MM.1S (cell line): ENCODE results near the gene NR2E1.

Source experiments
- DNase-seq: peaks from one replicate; pipeline ENCODE4 v3.0.0-alpha.2; 2015
- H2AFZ ChIP-seq: fragments of 300-600 bp; sonication (generic); 2 replicates; pipeline ENCODE4 v1.6.0; 2016; ENCODE audit warnings: antibody characterized with exemption, low read length
- H3F3A ChIP-seq: fragments of 300-600 bp; sonication (generic); 2 replicates; pipeline ENCODE4 v1.6.1; 2016; ENCODE audit warnings: mild to moderate bottlenecking, antibody characterized with exemption, low read length, moderate library complexity, mixed read lengths; ENCODE audit not compliant: insufficient read depth
- H3K27ac ChIP-seq: fragments of 300-600 bp; sonication (generic); 2 replicates; pipeline ENCODE4 v1.5.1; 2016; ENCODE audit warnings: mild to moderate bottlenecking, low read length
- H3K27me3 ChIP-seq: fragments of 300-600 bp; sonication (generic); replicated peaks from 2 replicates; pipeline ENCODE4 v1.6.0; 2016; ENCODE audit warnings: low read length; ENCODE audit not compliant: insufficient read depth
- H3K36me3 ChIP-seq: fragments of 300-600 bp; sonication (generic); replicated peaks from 2 replicates; pipeline ENCODE4 v1.6.1; 2016; ENCODE audit warnings: mild to moderate bottlenecking, low read length, mixed read lengths; ENCODE audit not compliant: insufficient read depth
- H3K4me1 ChIP-seq: fragments of 300-600 bp; sonication (generic); 2 replicates; pipeline ENCODE4 v1.6.1; 2016; ENCODE audit warnings: low read length, mixed read lengths
- H3K4me2 ChIP-seq: fragments of 300-600 bp; sonication (generic); 2 replicates; pipeline ENCODE4 v1.6.0; 2016; ENCODE audit warnings: low read depth, low read length
- H3K4me3 ChIP-seq: fragments of 300-600 bp; sonication (generic); 2 replicates; pipeline ENCODE4 v1.5.1; 2016; ENCODE audit warnings: low read length, mixed read lengths
- H3K79me2 ChIP-seq: fragments of 300-600 bp; sonication (generic); 2 replicates; pipeline ENCODE4 v1.6.1; 2016; ENCODE audit warnings: mixed run types, low read length, mixed read lengths
- H3K9ac ChIP-seq: fragments of 300-600 bp; sonication (generic); 2 replicates; pipeline ENCODE4 v1.6.1; 2016; ENCODE audit warnings: low read length, mixed read lengths
- H3K9me2 ChIP-seq: fragments of 300-600 bp; sonication (generic); replicated peaks from 2 replicates; pipeline ENCODE4 v1.6.1; 2016; ENCODE audit warnings: mild to moderate bottlenecking, low read length, mixed read lengths; ENCODE audit not compliant: insufficient read depth
- H3K9me3 ChIP-seq: fragments of 300-600 bp; sonication (generic); replicated peaks from 2 replicates; pipeline ENCODE4 v1.6.1; 2016; ENCODE audit warnings: mild to moderate bottlenecking, low read length, mixed read lengths; ENCODE audit not compliant: insufficient read depth
- H4K20me1 ChIP-seq: fragments of 300-600 bp; sonication (generic); 2 replicates; pipeline ENCODE4 v1.6.1; 2016; ENCODE audit warnings: mild to moderate bottlenecking, low read length, moderate library complexity, mixed read lengths; ENCODE audit not compliant: insufficient read depth
- EZH2 ChIP-seq: fragments of 300-600 bp; sonication (generic); optimal IDR thresholded peaks from 2 replicates; pipeline ENCODE3; 2017; ENCODE audit warnings: low read depth, mild to moderate bottlenecking, antibody characterized with exemption, low read length, mixed read lengths
- EZH2phosphoT487 ChIP-seq: fragments of 300-600 bp; sonication (generic); IDR thresholded peaks from 2 replicates; pipeline ENCODE4 v1.6.1; 2018; ENCODE audit warnings: antibody characterized with exemption, low read length
- TF ChIP-seq, protein P1 (sequence below): fragments of 300-600 bp; sonication (generic); IDR thresholded peaks from 2 replicates; pipeline ENCODE4 v1.5.1; 2016; ENCODE audit warnings: antibody characterized with exemption, low read length, mixed read lengths

Gene NR2E1

DNA sequence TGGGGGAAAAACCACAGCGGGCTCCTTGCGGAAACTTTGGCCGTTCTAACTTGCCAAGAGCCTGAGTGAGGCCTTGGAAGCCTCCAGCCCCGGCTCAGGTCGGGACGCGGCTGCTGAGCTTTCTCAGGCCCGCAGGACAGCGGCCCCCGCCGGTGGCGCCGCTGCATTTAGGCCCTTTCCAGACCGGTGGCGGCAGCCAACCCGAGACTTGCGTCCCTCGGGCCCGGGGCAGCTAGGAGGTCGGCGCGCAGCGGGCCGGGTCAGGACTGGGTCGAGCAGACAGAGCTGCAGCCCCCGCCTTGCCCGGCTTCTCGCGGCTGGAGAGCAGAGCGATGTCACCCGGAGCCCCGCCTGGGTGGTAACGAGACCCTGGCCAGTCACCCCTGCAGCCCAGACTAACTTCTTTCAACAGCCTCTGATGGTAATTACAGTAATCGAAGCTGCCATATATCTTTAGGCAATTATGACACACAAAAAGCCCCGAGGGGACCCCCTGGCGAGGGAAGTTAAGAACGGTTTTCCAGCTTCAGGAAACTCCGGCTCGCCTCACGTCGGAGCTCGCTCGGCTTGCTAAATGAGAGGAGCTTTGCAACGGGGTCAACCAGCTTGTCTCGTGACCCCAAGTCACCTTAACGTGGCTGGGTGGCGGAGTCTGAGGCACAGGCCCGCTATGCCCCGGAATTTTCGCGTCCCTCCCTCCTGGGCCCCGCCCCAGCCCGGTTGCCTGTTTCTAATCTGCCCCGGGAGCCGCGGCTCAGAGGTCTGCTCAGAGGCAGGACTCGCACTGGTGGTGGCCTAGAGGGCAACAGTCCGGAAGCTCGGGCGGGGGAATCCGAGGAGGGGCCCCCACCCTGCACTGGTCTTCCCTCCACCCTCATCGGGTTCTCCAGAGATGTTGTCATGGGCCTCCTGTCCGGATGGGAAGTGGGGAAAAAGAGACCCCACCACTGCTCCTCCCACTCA, 3.0 kb downstream of the NR2E1 start:
- Histone ChIP-seq H3K4me3 (peak overlapping the region; percentile 63), H2AFZ (peak overlapping the region; percentile 90), H3K9ac (peak overlapping the region; percentile 35; the same call in 1 of the 2 replicates), H4K20me1 (no peaks in the 10 kb centered on the region), H3K79me2 (no peaks in the 10 kb centered on the region), H3F3A (no peaks in the 10 kb centered on the region), H3K27ac (no peak overlapping the region), H3K4me2 (peak overlapping the region; percentile 85), H3K36me3 (no peaks in the 10 kb centered on the region), H3K27me3 (peaks cover 8% of the 10 kb centered on the region; the same call in 1 of the 2 replicates), H3K9me2 (no peaks in the 10 kb centered on the region), H3K9me3 (no peaks in the 10 kb centered on the region), H3K4me1 (no peaks in the 10 kb centered on the region)
- no peak for TF ChIP-seq EZH2
- TF ChIP-seq, protein P1, sequence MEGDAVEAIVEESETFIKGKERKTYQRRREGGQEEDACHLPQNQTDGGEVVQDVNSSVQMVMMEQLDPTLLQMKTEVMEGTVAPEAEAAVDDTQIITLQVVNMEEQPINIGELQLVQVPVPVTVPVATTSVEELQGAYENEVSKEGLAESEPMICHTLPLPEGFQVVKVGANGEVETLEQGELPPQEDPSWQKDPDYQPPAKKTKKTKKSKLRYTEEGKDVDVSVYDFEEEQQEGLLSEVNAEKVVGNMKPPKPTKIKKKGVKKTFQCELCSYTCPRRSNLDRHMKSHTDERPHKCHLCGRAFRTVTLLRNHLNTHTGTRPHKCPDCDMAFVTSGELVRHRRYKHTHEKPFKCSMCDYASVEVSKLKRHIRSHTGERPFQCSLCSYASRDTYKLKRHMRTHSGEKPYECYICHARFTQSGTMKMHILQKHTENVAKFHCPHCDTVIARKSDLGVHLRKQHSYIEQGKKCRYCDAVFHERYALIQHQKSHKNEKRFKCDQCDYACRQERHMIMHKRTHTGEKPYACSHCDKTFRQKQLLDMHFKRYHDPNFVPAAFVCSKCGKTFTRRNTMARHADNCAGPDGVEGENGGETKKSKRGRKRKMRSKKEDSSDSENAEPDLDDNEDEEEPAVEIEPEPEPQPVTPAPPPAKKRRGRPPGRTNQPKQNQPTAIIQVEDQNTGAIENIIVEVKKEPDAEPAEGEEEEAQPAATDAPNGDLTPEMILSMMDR: peak; percentile 32
- TF ChIP-seq EZH2phosphoT487: no peak
- peak; percentile 26 for DNase-seq

DNA sequence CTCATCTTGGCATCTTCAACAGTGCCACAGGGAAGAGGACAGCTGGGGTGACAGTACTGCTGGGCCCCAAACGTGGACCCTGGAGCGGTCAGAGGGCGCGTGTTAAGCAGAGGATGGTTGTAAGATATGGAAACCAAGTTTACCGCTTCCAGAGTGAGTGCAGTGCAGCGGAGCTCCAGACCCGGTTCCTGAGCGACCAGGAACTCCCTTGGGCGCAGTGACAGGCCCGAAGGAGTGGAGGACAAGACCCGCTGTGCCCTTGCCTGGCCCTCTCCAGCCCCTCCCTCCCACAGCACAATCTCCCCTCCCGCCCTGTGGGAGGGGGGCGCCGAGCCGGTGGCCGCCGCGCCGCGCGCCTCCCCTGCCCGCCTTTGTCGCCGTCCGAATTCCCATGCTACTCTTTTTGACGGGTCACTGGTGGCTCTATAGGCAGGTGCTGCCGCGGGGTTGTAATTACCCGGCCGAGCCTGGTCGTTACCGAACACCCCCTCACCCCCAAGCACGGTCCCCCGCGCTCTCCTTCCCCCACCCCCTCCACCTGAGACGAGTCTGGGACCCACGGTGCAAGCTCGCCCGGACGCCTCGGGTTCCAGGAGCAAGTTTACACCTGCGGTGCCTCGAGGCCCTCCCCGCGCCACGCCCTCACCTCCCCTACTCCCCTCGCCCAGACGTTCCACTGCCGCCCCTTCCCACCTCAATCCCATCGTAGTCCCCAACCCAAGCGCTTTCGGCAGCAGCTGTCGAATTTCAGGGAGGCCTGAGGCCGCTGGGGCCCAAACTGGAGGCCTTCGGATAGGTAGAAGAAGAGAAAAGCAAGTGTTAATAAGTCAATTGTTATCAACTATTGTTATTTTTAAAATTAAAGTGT, 3.9 kb downstream of the NR2E1 start:
- no peaks in the 10 kb centered on the region for H3K9me2 ChIP-seq
- H3K27me3 ChIP-seq: peaks cover 8% of the 10 kb centered on the region; the same call in 1 of the 2 replicates
- H3K4me2 ChIP-seq: peak overlapping the region; percentile 85; the same call in 1 of the 2 replicates
- no peak for DNase-seq
- TF ChIP-seq, protein P1: no peak
- no peak for TF ChIP-seq EZH2
- no peak for TF ChIP-seq EZH2phosphoT487
- no peak overlapping the region for H3K9ac ChIP-seq
- peak overlapping the region; percentile 63; the same call in 1 of the 2 replicates for H3K4me3 ChIP-seq
- no peaks in the 10 kb centered on the region for H3F3A ChIP-seq
- peak overlapping the region; percentile 90 for H2AFZ ChIP-seq
- H3K4me1 ChIP-seq: no peaks in the 10 kb centered on the region
- H3K27ac ChIP-seq: no peak overlapping the region
- H4K20me1 ChIP-seq: no peaks in the 10 kb centered on the region
- no peaks in the 10 kb centered on the region for H3K79me2 ChIP-seq
- no peaks in the 10 kb centered on the region for H3K9me3 ChIP-seq
- no peaks in the 10 kb centered on the region for H3K36me3 ChIP-seq

DNA sequence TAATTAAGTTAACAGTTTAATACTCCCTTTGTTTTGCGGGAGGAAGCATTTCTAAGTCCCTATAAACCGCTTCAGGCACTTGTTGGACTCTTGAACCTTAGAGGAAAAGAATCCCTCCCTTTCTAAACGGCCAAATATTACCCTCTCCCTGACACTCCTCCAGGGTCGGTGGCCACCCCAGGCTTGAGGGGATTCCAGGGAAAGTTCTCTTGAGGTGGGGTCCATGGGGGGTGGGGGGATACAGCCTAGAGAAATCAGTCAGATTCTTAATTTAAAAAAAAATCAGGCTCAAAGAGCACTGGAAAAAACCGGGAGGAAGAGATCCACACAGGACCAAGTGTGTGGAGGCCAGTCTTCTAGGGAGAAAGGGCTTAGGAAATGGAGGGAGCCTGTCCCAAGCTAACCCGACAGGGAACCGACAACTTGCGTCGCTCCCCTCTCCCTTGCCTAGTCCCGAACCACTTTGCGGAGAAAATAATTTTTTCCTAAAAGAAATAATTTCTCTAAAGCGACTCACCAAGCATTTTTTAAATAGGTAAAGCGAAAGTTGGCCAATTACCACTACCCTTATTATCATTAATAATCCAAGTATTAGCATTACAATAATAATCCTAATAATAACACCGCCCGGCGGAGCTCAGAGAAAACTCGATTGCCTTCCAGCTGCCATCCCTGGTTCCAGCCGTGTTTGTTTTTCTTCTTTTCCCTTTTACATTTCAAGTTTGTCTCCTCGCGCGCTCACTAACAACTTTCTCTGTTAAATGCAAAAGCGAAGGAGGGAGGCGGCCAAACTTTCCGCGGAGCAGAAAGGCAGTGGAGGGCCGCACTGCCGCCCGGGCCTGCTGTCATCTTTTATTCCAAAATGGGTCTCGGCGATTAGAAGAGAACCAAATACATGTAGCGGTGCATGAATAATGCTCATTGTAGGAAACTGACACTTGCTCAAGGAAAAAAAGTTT, 4.8 kb downstream of the NR2E1 start:
- H3K9me2 ChIP-seq: no peaks in the 10 kb centered on the region
- TF ChIP-seq, protein P1: no peak
- no peak for TF ChIP-seq EZH2phosphoT487
- no peak for TF ChIP-seq EZH2
- no peaks in the 10 kb centered on the region for H4K20me1 ChIP-seq
- H3K9me3 ChIP-seq: no peaks in the 10 kb centered on the region
- H3K4me3 ChIP-seq: no peak overlapping the region
- DNase-seq: no peak
- no peak overlapping the region for H3K27ac ChIP-seq
- H3K79me2 ChIP-seq: no peaks in the 10 kb centered on the region
- H2AFZ ChIP-seq: no peak overlapping the region
- H3F3A ChIP-seq: no peaks in the 10 kb centered on the region
- no peaks in the 10 kb centered on the region for H3K36me3 ChIP-seq
- peaks cover 8% of the 10 kb centered on the region; the same call in 1 of the 2 replicates for H3K27me3 ChIP-seq
- H3K4me1 ChIP-seq: no peaks in the 10 kb centered on the region
- no peak overlapping the region for H3K4me2 ChIP-seq
- H3K9ac ChIP-seq: no peak overlapping the region
